Fibroblast of peridontal ligament (primary cell): Measurements from ENCODE around the gene TMEM121.

Experiments used
- DNase-seq: peaks from one replicate; pipeline ENCODE4 v3.0.0-alpha.2; 2010; ENCODE audit errors: extremely low read depth

The TMEM121 gene

DNA sequence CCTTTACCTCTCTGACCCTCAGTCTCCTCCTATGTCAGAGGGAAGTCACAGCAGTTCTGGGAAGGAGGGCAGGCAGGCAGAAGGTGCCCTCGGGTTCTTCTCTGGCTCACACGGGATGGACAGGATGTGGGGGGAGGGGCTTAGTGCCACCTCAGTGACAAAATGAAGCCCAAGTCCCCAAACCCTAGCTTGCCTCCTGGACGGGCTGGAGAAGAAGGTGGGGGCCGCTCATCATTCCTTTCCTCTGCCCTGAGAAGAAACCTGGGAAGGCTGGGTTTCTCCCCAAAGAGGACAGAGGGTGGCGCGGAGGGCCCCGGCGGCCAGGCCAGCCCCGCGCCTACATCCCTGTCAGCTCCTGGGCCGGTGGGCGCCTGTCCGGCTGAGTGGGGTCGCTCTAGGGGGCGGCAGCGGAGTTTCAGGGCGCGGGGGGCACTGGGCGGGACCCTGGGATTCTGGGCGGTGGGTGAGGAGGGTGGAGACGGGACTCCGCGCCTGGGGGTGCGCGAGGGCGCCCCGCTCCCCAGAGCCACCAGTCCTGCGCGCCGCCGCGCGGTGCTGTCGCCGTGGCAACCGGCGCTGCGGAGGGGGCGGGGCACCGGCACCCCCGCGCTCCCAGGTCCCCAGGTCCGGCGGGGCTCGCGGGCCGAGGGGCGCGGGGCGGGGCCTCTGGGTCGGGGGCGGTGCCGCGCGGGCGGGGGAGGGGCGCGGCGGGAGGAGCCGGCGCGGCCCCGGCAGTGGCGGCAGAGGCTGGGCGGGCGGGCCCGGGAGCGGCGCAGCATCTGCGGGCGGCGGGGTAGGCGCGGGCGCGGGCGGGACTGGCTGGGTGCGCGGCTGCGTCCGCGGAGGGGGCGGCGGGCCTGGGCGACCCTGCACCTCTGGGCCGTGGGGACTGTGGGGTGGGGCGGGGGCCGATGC, at the start of gene TMEM121:
TMEM121 (plus strand) TSS at position 723 of the 915 bp plus-strand sequence. CDS start 2,252 bp downstream, outside the sequence.
- no peak for DNase-seq

- DNase-seq = no peak
Observed at GRCh38 chr14:105476831-105477659, 49.3 kb upstream of the TMEM121 start.

DNA sequence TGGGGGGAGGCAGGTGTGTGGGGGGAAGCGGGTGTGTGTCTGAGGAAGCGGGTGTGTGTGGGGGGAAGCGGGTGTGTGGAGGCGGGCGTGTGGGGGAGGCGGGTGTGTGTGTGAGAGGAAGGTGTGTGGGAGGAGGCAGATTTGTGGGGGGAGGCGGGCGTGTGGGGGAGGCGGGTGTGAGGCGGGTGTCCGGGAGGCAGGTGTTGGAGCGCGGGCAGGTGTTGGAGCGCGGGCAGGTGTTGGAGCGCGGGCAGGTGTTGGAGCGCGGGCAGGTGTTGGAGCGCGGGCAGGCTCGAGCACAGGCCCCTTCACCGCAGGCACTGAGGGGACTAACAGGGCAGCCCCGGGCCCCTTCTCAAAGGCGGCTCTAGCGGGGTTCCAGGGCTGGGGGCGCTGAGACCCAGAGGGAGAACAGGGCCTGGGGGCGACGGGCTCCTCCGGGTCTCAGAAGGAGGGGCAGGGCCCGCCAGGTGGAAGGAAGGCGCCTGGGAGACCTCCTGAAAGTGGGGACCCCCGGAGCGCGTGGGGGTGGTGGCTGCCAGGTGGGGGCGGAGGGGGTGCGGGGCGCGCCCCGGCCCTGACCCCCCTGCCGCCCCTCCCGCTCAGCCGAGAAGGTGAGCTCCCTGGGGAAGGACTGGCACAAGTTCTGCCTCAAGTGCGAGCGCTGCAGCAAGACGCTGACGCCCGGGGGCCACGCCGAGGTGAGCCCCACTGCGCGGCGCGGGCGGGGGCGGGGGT, 48.6 kb upstream of the TMEM121 start:
- DNase-seq = no peak

GRCh38 chr14:105478398-105479251, 47.8 kb upstream of the TMEM121 start:
- DNase-seq = no peak

DNA sequence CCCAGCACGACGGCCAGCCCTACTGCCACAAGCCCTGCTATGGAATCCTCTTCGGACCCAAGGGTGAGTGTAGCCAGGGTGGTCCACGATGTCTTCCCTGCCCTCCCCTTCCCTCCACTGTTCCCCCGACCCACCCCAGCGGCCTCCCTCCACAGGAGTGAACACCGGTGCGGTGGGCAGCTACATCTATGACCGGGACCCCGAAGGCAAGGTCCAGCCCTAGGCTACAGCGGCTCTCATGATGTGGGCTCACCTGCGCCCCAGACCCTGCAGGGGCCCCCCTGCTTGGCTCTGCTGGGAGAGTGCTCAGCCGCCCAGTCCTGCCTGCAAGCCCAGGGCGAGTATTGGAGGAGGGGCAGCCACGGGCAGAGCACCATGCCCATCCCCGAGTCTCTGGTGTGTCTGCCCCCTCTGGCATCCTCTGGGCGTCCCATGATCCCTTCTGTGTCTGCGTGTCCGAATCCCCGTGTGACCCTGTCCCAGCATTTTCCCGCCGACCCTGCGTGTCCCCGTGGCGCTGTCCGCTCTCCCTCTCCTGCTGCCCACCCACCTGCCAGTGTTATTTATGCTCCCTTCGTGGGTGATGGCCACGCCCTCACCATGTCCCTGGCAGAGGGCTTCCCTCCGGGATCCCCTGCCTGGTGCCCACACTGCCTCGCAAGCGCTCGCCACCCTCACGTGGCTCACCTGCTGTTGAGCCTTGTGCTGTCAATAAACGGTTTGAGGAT, 46.8 kb upstream of the TMEM121 start:
- DNase-seq = no peak

DNA sequence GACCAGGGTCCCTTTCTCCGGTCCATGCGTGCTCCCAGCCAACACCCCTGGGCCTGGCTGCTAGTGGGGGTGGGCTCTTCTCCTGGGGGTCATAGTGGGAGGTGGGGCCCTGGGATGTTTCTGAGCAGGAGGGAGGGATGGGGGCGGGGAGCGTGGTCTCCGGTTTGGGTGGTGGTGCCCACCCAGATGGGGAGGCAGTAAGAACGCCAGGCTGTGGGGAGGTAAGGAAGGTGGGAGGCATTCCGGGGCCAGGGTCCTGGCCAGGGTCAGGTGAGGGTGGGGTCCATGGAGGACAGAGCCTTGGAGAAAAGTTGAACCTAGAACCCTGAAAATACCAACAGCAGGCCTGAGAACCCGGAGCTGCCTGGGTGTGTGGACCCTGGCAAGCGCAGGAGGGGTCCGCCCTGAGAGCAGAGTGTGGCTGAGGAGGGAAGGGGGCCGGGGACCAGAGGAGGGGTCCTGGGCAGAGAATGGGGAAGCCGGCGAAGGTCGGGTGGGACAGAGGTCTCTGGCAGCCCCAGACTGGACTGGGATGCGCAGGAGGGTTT, 46.1 kb upstream of the TMEM121 start:
- DNase-seq = no peak

GRCh38 chr14:105480807-105481801, 45.3 kb upstream of the TMEM121 start:
- DNase-seq = peak; percentile 82

- peak; percentile 97 for DNase-seq
Observed at GRCh38 chr14:105481886-105482457, 44.4 kb upstream of the TMEM121 start.

- no peak for DNase-seq
Observed at GRCh38 chr14:105482486-105483110, 43.8 kb upstream of the TMEM121 start.

GRCh38 chr14:105483300-105484068, 42.9 kb upstream of the TMEM121 start:
- no peak for DNase-seq

GRCh38 chr14:105484069-105484996, 42.0 kb upstream of the TMEM121 start:
- DNase-seq = peak; percentile 14

DNA sequence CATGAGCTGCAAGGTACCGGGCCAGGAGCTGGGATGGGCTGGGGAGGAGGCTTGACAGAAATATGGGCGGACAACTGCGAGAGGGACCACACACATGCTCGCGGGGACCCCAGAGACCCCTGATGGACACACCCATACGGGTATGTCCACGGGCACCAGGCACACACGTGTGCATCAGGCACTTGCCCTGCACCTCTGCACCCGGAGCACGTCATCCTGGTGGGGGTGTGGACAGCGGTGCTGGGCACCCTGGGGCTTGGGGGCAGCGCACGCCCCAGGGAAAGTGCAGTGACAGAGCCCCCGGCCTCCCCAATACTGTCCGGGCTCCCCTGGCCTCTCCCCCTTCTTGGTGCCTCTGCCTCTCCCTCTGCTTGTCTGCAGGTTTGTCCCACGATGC, 41.4 kb upstream of the TMEM121 start:
- no peak for DNase-seq

- no peak for DNase-seq
Observed at GRCh38 chr14:105485739-105486162, 40.6 kb upstream of the TMEM121 start.

GRCh38 chr14:105486163-105486973, 40.0 kb upstream of the TMEM121 start, which contains the start of gene CRIP1:
CRIP1 (plus strand) TSS chr14:105486886; CDS start chr14:105487260, 374 bp downstream.
- no peak for DNase-seq

GRCh38 chr14:105486974-105487448, 39.4 kb upstream of the TMEM121 start:
- DNase-seq = peak; percentile 10
